ENCODE results near the gene TMEM125. TPM values are rescaled to one million over a fixed set of nuclear protein-coding genes. Genes with fewer than 3 reads are reported as not detected.

TMEM125 gene
- total RNA-seq, 6 donors from 2014 or later = 144 to 302 (median 227) TPM

- no peaks in the 10 kb centered on the region for H3K9me3 ChIP-seq
- ATAC-seq (ENCODE audit: low FRiP score in 2 of 2) (peak in 1 of 2 donors; percentile 34), DNase-seq (peak in 1 of 2 donors; percentile 41)
- peak within 1 kb of the TSS; percentile 30 to 46 (median 36) for H3K4me3 ChIP-seq
- H3K27ac ChIP-seq = peak within 1 kb of the TSS; percentile 69 to 81 (median 74)
- H3K4me1 ChIP-seq = peaks cover 32 to 51% (median 46%) of the 10 kb centered on the region in 4 donors
- WGBS, 2 donors = 30 to 64% methylated on average over 5 to 10 of the region's 10 CpGs
- H3K27me3 ChIP-seq = no peaks in the 10 kb centered on the region
- TF ChIP-seq EP300 (IDR thresholded peaks at IDR 0.05) (no peak), POLR2AphosphoS5 (IDR thresholded peaks at IDR 0.05) (peak in 1 of 2 donors; percentile 81), POLR2A (IDR thresholded peaks at IDR 0.05) (peak in 1 of 4 donors; percentile 25)
- H3K36me3 ChIP-seq = no peaks in the 10 kb centered on the region
Measured at GRCh38 chr1:43300378-43301094, 30.8 kb downstream of the TMEM125 start, which contains the start of gene TIE1. TIE1 (plus strand) TSS chr1:43300982; CDS start chr1:43301072, 90 bp downstream.

GRCh38 chr1:43302201-43302600, 32.4 kb downstream of the TMEM125 start:
- peaks cover 44 to 53% (median 48%) of the 10 kb centered on the region in 4 donors for H3K4me1 ChIP-seq
- DNase-seq (no peak), ATAC-seq (ENCODE audit: low FRiP score in 2 of 2) (no peak)
- H3K36me3 ChIP-seq = peaks cover 0 to 4% (median 1%) of the 10 kb centered on the region in 4 donors
- H3K9me3 ChIP-seq = no peaks in the 10 kb centered on the region
- no peaks in the 10 kb centered on the region for H3K27me3 ChIP-seq
- WGBS, 2 donors = 38 to 50% methylated on average over 1 of the region's 1 CpG
- TF ChIP-seq POLR2A (IDR thresholded peaks at IDR 0.05) = no peak
- TF ChIP-seq EP300 (IDR thresholded peaks at IDR 0.05) = no peak
- TF ChIP-seq CTCF (IDR thresholded peaks at IDR 0.05) = no peak
- no peak for TF ChIP-seq POLR2AphosphoS5 (IDR thresholded peaks at IDR 0.05)
- peak overlapping the region in 3 of 4 donors; percentile 34 to 46 (median 39) for H3K4me3 ChIP-seq
- H3K27ac ChIP-seq = peak overlapping the region; percentile 20 to 81 (median 74)

GRCh38 chr1:43302721-43303470, 33.1 kb downstream of the TMEM125 start:
- no peaks in the 10 kb centered on the region for H3K27me3 ChIP-seq
- peaks cover 44 to 54% (median 49%) of the 10 kb centered on the region in 4 donors for H3K4me1 ChIP-seq
- no peaks in the 10 kb centered on the region for H3K9me3 ChIP-seq
- TF ChIP-seq POLR2A (IDR thresholded peaks at IDR 0.05) = no peak
- TF ChIP-seq POLR2AphosphoS5 (IDR thresholded peaks at IDR 0.05) = no peak
- TF ChIP-seq EP300 (IDR thresholded peaks at IDR 0.05) = no peak
- TF ChIP-seq CTCF (IDR thresholded peaks at IDR 0.05) = no peak
- DNase-seq (no peak), ATAC-seq (ENCODE audit: low FRiP score in 2 of 2) (no peak)
- H3K36me3 ChIP-seq = peaks cover 0 to 4% (median 2%) of the 10 kb centered on the region in 4 donors
- peak overlapping the region; percentile 41 to 81 (median 74) for H3K27ac ChIP-seq
- 53 to 61% methylated on average over 7 of the region's 7 CpGs for WGBS, 2 donors
- H3K4me3 ChIP-seq = peak overlapping the region in 3 of 4 donors; percentile 34 to 46 (median 39)

- WGBS, 2 donors = 49 to 54% methylated on average over 8 of the region's 8 CpGs
- no peak for TF ChIP-seq EP300 (IDR thresholded peaks at IDR 0.05)
- no peak for TF ChIP-seq POLR2AphosphoS5 (IDR thresholded peaks at IDR 0.05)
- no peak for TF ChIP-seq CTCF (IDR thresholded peaks at IDR 0.05)
- TF ChIP-seq POLR2A (IDR thresholded peaks at IDR 0.05) = no peak
- Histone ChIP-seq H3K4me1 (peaks cover 46 to 54% (median 49%) of the 10 kb centered on the region in 4 donors), H3K4me3 (peak overlapping the region in 3 of 4 donors; percentile 34 to 46 (median 39)), H3K9me3 (no peaks in the 10 kb centered on the region), H3K27ac (peak overlapping the region; percentile 41 to 81 (median 70)), H3K27me3 (no peaks in the 10 kb centered on the region), H3K36me3 (peaks cover 0 to 9% (median 2%) of the 10 kb centered on the region in 4 donors)
- ATAC-seq (ENCODE audit: low FRiP score in 2 of 2) (no peak), DNase-seq (peak in 1 of 2 donors; percentile 22)
Measured at GRCh38 chr1:43303471-43304313, 33.9 kb downstream of the TMEM125 start.
